GM23338 (cell line): ENCODE measurements around the gene NR1D1. TPM values are rescaled to one million over a fixed set of nuclear protein-coding genes. Genes with fewer than 3 reads are reported as not detected.

ENCODE experiments used
- ATAC-seq: fragments of 200-7000 bp; cut with Tn5 transposase; 3 replicates; pipeline ENCODE4 v1.9.1; 2020
- DNase-seq: peaks from one replicate; pipeline ENCODE4 v3.0.0-alpha.2; 2015; ENCODE audit warnings: low spot score
- H2AFZ ChIP-seq: fragments of 200-600 bp; sonication (generic); 2 replicates; pipeline ENCODE4 v1.8.0; 2016; ENCODE audit warnings: antibody characterized with exemption, mild to moderate bottlenecking, moderate library complexity
- H3F3A ChIP-seq: fragments of 200-600 bp; sonication (generic); replicated peaks from 2 replicates; pipeline ENCODE4 v1.8.0; 2017; ENCODE audit warnings: antibody characterized with exemption, mixed run types, low read depth
- H3K27ac ChIP-seq: fragments of 200-600 bp; sonication (generic); 2 replicates; pipeline ENCODE4 v1.6.1; 2016; ENCODE audit warnings: low read depth
- H3K27me3 ChIP-seq: fragments of 200-600 bp; sonication (generic); 2 replicates; pipeline ENCODE4 v1.8.0; 2016; ENCODE audit warnings: mild to moderate bottlenecking, mixed run types, moderate library complexity; ENCODE audit not compliant: insufficient read depth
- H3K36me3 ChIP-seq: fragments of 200-600 bp; sonication (generic); 2 replicates; pipeline ENCODE4 v1.8.0; 2016; ENCODE audit warnings: mild to moderate bottlenecking; ENCODE audit not compliant: insufficient read depth
- H3K4me1 ChIP-seq: fragments of 200-600 bp; sonication (generic); 2 replicates; pipeline ENCODE4 v1.8.0; 2016; ENCODE audit warnings: mild to moderate bottlenecking, moderate library complexity; ENCODE audit not compliant: insufficient read depth
- H3K4me2 ChIP-seq: fragments of 200-600 bp; sonication (generic); 2 replicates; pipeline ENCODE4 v1.7.1; 2017; ENCODE audit warnings: mixed run types
- H3K4me3 ChIP-seq: fragments of 200-600 bp; sonication (generic); 2 replicates; pipeline ENCODE4 v1.6.1; 2016; ENCODE audit warnings: mixed run types
- H3K79me2 ChIP-seq: fragments of 200-600 bp; sonication (generic); replicated peaks from 2 replicates; pipeline ENCODE4 v1.8.0; 2017; ENCODE audit warnings: mild to moderate bottlenecking; ENCODE audit not compliant: insufficient read depth
- H3K9me2 ChIP-seq: fragments of 200-600 bp; sonication (generic); 2 replicates; pipeline ENCODE4 v1.8.0; 2017; ENCODE audit not compliant: insufficient read depth
- H4K20me1 ChIP-seq: fragments of 200-600 bp; sonication (generic); replicated peaks from 2 replicates; pipeline ENCODE4 v1.8.0; 2017; ENCODE audit warnings: mild to moderate bottlenecking; ENCODE audit not compliant: insufficient read depth
- H3K27ac Mint-ChIP-seq: 2 replicates; pipeline ENCODE4 v1.8.0; 2020; ENCODE audit warnings: inconsistent platforms, mild to moderate bottlenecking, moderate library complexity, mixed read lengths
- H3K27me3 Mint-ChIP-seq: 3 replicates; pipeline ENCODE4 v1.8.0; 2022; ENCODE audit warnings: low read depth, mild to moderate bottlenecking, moderate library complexity, mixed read lengths, inconsistent platforms; ENCODE audit not compliant: insufficient read depth, poor library complexity
- H3K36me3 Mint-ChIP-seq: 3 replicates; pipeline ENCODE4 v1.8.0; 2021; ENCODE audit warnings: low read depth, mild to moderate bottlenecking, inconsistent platforms, moderate library complexity, mixed read lengths
- H3K4me1 Mint-ChIP-seq: 3 replicates; pipeline ENCODE4 v1.8.0; 2020; ENCODE audit warnings: mild to moderate bottlenecking, inconsistent platforms, mixed read lengths
- H3K4me3 Mint-ChIP-seq: 3 replicates; pipeline ENCODE4 v1.8.0; 2021; ENCODE audit warnings: moderate library complexity, mild to moderate bottlenecking, inconsistent platforms, mixed read lengths
- H3K9me3 Mint-ChIP-seq: 3 replicates; pipeline ENCODE4 v1.8.0; 2020; ENCODE audit warnings: moderate library complexity, mild to moderate bottlenecking, inconsistent platforms, mixed read lengths
- EZH2phosphoT487 ChIP-seq: fragments of 200-600 bp; sonication (generic); IDR thresholded peaks from one replicate; pipeline ENCODE4 v1.8.1; 2018; ENCODE audit warnings: antibody characterized with exemption; ENCODE audit not compliant: unreplicated experiment
- JUNB ChIP-seq: IDR thresholded peaks from one replicate; pipeline ENCODE4 v1.6.1; 2016; ENCODE audit warnings: antibody characterized with exemption; ENCODE audit not compliant: unreplicated experiment
- NANOG ChIP-seq: IDR thresholded peaks from 2 replicates; pipeline ENCODE4 v1.6.1; 2016; ENCODE audit warnings: antibody characterized with exemption, borderline replicate concordance
- POLR2AphosphoS5 ChIP-seq: IDR thresholded peaks from 2 replicates; pipeline ENCODE4 v1.6.1; 2016; ENCODE audit warnings: antibody characterized with exemption, low read depth
- polyA plus RNA-seq: library from polyadenylated mRNA; unstranded; fragments of >200 nt; fragmentation: Nextera tagmentation; extraction: Ambion mirVana; gene quantifications from 2 replicates; pipeline ENCODE4 v1.2.1, GENCODE V29; 2016
- total RNA-seq: library from RNA; depleted of rRNA; stranded (reverse); fragments of >200 nt; shearing (Covaris generic); gene quantifications from 2 replicates; pipeline ENCODE4 v1.2.3, GENCODE V29; 2014
- TF ChIP-seq, protein P1 (sequence below): fragments of 250-450 bp; sonication (Bioruptor Pico); IDR thresholded peaks from 2 replicates; pipeline ENCODE4 v1.5.0; 2020; ENCODE audit warnings: mild to moderate bottlenecking, moderate library complexity
- TF ChIP-seq, protein P2 (sequence below), 2 experiments: fragments of 200-600 bp in 1 of 2; sonication (generic) in 1 of 2; conservative IDR thresholded peaks; 2 replicates each; pipeline versions ENCODE4 v1.5.1 to v1.6.1; 2016 to 2017; ENCODE audit warnings: antibody characterized with exemption in 2 of 2, low read depth in 2 of 2, mild to moderate bottlenecking in 2 of 2, moderate library complexity in 1 of 2

The NR1D1 gene
- total and polyA plus RNA-seq, 2 experiments from 2014 or later, result 3.3 to 4.2 TPM

DNA sequence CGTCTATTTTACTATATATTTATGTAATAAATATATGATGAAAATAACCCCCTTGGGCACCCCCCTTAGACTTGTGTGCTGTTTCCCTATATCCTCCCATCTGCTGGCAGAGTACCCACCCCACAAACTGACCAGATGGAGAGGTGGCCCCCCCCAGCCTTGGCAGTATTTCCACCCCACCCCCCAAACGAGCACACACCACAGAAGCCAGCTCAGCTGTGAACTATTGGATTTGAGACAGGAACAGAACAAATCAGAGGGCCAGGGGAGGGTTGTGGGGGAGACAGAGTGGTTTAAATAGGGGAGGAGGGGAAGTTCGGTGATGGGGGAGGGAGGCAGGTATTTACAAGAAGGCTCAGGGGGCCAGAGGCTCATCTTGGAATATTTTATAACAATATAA is 7.8 kb downstream of the NR1D1 start (continued):
- TF ChIP-seq, protein P1, sequence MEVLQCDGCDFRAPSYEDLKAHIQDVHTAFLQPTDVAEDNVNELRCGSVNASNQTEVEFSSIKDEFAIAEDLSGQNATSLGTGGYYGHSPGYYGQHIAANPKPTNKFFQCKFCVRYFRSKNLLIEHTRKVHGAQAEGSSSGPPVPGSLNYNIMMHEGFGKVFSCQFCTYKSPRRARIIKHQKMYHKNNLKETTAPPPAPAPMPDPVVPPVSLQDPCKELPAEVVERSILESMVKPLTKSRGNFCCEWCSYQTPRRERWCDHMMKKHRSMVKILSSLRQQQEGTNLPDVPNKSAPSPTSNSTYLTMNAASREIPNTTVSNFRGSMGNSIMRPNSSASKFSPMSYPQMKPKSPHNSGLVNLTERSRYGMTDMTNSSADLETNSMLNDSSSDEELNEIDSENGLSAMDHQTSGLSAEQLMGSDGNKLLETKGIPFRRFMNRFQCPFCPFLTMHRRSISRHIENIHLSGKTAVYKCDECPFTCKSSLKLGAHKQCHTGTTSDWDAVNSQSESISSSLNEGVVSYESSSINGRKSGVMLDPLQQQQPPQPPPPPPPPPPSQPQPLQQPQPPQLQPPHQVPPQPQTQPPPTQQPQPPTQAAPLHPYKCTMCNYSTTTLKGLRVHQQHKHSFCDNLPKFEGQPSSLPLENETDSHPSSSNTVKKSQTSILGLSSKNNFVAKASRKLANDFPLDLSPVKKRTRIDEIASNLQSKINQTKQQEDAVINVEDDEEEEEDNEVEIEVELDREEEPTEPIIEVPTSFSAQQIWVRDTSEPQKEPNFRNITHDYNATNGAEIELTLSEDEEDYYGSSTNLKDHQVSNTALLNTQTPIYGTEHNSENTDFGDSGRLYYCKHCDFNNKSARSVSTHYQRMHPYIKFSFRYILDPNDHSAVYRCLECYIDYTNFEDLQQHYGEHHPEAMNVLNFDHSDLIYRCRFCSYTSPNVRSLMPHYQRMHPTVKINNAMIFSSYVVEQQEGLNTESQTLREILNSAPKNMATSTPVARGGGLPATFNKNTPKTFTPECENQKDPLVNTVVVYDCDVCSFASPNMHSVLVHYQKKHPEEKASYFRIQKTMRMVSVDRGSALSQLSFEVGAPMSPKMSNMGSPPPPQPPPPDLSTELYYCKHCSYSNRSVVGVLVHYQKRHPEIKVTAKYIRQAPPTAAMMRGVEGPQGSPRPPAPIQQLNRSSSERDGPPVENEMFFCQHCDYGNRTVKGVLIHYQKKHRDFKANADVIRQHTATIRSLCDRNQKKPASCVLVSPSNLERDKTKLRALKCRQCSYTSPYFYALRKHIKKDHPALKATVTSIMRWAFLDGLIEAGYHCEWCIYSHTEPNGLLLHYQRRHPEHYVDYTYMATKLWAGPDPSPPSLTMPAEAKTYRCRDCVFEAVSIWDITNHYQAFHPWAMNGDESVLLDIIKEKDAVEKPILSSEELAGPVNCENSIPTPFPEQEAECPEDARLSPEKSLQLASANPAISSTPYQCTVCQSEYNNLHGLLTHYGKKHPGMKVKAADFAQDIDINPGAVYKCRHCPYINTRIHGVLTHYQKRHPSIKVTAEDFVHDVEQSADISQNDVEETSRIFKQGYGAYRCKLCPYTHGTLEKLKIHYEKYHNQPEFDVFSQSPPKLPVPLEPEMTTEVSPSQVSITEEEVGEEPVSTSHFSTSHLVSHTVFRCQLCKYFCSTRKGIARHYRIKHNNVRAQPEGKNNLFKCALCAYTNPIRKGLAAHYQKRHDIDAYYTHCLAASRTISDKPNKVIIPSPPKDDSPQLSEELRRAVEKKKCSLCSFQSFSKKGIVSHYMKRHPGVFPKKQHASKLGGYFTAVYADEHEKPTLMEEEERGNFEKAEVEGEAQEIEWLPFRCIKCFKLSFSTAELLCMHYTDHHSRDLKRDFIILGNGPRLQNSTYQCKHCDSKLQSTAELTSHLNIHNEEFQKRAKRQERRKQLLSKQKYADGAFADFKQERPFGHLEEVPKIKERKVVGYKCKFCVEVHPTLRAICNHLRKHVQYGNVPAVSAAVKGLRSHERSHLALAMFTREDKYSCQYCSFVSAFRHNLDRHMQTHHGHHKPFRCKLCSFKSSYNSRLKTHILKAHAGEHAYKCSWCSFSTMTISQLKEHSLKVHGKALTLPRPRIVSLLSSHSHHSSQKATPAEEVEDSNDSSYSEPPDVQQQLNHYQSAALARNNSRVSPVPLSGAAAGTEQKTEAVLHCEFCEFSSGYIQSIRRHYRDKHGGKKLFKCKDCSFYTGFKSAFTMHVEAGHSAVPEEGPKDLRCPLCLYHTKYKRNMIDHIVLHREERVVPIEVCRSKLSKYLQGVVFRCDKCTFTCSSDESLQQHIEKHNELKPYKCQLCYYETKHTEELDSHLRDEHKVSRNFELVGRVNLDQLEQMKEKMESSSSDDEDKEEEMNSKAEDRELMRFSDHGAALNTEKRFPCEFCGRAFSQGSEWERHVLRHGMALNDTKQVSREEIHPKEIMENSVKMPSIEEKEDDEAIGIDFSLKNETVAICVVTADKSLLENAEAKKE, result no peak
- no peak for TF ChIP-seq EZH2phosphoT487
- TF ChIP-seq POLR2AphosphoS5, result no peak
- TF ChIP-seq JUNB, result no peak

DNA sequence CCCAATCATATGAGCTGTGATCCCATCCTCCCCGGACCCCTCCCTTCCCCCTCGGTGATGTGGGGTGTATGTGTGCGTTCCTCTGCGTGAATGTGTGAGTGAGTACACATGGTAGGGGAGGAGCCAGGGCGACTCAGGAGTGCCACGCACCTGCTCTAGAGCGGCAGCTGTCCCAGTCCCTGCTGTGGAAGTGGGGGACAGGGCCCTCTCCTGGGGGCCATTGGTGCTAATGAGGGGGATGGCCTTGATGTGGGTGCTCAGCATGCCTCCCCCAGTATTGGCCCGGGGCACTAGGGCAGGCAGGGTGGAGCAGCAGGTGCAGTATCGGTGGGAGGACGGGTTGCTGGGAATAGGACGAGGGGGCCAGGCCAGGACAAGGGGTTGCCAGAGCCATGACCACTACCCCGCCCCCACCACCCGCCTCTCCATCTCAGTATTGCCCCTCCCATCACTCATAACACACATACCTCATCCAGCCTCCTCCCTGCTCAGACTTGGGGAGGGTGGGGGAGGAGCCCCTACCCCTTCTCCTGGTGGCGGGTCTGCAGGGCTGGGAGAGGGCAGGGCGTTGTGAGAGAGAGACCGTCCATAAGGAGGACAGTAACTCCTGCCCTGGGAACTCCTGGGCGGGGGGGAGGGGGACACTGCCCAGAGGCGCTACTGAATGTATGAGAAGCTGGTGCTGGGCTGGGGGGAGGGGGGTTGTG is 8.5 kb downstream of the NR1D1 start:
- peaks cover 22% of the 10 kb centered on the region; the same call in 1 of the 2 replicates for H3K4me1 ChIP-seq
- DNase-seq (peak; percentile 46), ATAC-seq (peak; percentile 51)
- H4K20me1 ChIP-seq, result no peaks in the 10 kb centered on the region
- no peaks in the 10 kb centered on the region for H3K9me3 Mint-ChIP-seq
- 0 out of 2 replicates have a peak, but pooled peaks cover 3% of the 10 kb centered on the region for H3K36me3 ChIP-seq
- 0 out of 2 replicates have a peak overlapping the region, but pooled peaks have one; percentile 13 for H3K4me3 ChIP-seq
- no peak overlapping the region for H3K27ac Mint-ChIP-seq
- H3K4me1 Mint-ChIP-seq, result peaks cover 41% of the 10 kb centered on the region
- H3F3A ChIP-seq, result peaks cover 1% of the 10 kb centered on the region; the same call in 1 of the 2 replicates
- no peak overlapping the region for H3K27ac ChIP-seq
- peaks cover 46% of the 10 kb centered on the region for H3K36me3 Mint-ChIP-seq
- H3K79me2 ChIP-seq, result no peaks in the 10 kb centered on the region
- H3K27me3 ChIP-seq, result no peaks in the 10 kb centered on the region
- H3K4me2 ChIP-seq, result peak overlapping the region; percentile 51
- H3K4me3 Mint-ChIP-seq, result no peak overlapping the region
- no peaks in the 10 kb centered on the region for H3K9me2 ChIP-seq
- no peak overlapping the region for H2AFZ ChIP-seq
- H3K27me3 Mint-ChIP-seq, result peaks cover 5% of the 10 kb centered on the region
- TF ChIP-seq NANOG (no peak), JUNB (no peak)
- TF ChIP-seq, protein P2, sequence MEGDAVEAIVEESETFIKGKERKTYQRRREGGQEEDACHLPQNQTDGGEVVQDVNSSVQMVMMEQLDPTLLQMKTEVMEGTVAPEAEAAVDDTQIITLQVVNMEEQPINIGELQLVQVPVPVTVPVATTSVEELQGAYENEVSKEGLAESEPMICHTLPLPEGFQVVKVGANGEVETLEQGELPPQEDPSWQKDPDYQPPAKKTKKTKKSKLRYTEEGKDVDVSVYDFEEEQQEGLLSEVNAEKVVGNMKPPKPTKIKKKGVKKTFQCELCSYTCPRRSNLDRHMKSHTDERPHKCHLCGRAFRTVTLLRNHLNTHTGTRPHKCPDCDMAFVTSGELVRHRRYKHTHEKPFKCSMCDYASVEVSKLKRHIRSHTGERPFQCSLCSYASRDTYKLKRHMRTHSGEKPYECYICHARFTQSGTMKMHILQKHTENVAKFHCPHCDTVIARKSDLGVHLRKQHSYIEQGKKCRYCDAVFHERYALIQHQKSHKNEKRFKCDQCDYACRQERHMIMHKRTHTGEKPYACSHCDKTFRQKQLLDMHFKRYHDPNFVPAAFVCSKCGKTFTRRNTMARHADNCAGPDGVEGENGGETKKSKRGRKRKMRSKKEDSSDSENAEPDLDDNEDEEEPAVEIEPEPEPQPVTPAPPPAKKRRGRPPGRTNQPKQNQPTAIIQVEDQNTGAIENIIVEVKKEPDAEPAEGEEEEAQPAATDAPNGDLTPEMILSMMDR (conservative IDR thresholded peaks at IDR 0.05; ENCODE audit: low read depth in 2 of 2), result no peak
- TF ChIP-seq, protein P1, result no peak
